ENCODE data around the gene KPNA3.
"Not testable (repeated sequence)": the region's sequence is repeated elsewhere in the genome, so short reads cannot be mapped to it uniquely, and the experiment has no call there.

The KPNA3 gene

DNA sequence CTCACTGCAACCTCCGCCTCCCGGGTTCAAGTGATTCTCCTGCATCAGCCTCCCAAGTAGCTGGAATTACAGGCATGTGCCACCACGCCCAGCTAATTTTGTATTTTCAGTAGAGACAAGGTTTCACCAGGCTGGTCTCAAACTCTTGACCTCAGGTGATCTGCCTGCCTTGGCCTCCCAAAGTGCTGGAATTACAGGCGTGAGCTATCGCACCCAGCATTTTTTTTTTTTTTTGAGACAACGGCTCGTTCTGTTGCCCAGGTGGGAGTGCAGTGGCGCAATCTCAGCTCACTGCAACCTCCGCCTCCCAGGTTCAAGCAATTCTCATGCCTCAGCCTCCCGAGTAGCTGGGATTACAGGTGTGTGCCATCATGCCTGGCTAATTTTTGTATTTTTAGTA lies 10.6 kb upstream of the KPNA3 start:
- DNase-seq, result not testable (repeated sequence)

DNA sequence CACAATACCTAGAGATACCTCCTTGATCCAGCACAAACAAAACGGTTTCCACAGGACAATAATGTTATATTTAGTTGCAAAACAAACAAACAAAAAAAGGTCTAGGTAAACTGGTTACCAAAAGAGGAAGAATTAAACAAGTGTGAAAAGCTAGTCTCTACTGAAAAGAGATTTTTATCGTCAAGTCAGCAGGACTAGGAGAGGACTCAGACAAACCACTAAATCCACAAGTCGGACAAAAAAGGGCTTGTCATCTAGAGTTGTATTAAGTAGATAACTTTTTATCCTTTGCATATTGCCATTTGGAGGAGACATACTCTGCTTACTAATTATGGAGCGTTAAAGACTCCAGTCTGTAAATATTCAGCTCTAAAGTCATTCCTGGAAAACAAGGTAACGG lies 9.9 kb upstream of the KPNA3 start:
- no peak for DNase-seq

DNA sequence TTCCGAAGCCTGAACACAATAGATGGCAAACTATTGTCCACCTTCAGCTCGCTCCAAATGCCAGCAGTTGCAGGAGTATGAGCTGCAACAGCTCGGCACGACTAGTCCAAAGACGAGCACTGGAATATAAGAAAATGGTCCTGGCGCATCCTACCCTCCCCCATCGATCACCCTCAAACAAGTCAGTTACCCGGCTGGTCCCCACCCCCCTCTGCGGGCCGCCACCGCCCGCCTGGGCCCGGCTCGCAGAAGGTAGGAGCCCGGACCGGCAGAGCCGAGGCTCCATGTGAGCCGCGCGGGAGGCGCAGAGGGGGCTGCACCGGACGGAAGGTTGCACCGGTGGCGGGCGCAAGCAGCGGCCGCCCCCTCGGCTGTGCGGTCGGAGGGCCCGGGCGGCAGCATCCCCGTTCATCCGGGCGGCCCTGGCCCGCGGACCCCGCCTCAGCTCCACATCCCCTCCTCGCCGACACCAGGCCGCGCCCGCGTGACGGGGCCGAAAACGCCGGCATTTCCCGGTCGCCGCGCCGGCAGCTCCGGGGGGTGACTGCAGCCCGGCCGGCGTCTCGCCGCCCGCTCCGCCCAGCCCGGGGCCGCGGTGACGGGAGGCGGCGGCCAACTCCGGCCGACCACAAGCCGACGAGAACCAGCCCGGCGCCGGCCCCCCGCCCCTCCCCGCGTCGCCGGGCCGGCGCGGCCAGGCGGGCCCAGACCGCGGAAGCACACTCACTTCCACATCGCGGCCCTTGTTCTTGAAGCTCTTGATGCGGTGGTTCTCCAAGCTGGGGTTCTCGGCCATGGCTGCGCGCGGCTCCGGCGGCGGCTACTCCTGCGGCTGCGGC lies 552 bp downstream of the KPNA3 start:
- DNase-seq, result peak in 11 of 14 donors; percentile 12 to 74 (median 46)

DNA sequence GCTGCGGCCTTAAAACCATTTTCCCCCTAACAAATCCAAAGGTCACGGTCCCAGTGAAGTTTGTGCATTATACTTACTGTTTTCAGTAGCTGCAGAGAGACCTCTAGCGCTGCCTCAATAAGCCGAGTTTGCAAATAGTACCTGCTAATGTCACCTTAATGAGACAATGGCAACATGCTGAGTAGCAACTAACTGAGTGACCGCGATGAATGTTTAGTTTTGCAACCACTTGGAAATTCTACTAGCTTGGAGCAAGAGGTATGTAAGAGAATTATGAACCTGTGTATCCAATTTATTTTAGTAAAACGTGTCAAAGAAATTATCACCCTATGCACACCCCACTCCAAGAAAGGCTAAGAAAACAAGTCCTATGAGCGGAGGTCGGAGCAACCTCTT lies 1.2 kb downstream of the KPNA3 start:
- DNase-seq, result peak in 2 of 14 donors; percentile 14 to 23

DNA sequence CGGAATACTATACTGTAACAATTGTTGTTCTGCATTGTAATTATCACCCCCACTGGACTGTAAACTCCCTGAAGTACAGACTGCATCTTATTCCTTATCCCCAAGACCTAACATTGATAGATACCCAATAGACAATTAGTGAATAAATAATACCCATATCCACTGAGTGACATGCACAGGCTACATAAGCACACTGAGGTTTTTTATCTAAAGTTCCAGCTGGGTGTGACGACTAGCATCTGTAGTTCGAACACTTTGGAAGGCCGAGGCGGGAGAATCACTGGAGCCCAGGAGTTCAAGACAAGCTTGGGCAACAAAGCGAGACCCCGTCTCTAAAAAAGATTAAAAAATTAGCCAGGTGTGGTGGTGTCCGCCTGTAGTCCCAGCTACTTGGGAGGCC lies 2.5 kb downstream of the KPNA3 start:
- DNase-seq, result no peak

DNA sequence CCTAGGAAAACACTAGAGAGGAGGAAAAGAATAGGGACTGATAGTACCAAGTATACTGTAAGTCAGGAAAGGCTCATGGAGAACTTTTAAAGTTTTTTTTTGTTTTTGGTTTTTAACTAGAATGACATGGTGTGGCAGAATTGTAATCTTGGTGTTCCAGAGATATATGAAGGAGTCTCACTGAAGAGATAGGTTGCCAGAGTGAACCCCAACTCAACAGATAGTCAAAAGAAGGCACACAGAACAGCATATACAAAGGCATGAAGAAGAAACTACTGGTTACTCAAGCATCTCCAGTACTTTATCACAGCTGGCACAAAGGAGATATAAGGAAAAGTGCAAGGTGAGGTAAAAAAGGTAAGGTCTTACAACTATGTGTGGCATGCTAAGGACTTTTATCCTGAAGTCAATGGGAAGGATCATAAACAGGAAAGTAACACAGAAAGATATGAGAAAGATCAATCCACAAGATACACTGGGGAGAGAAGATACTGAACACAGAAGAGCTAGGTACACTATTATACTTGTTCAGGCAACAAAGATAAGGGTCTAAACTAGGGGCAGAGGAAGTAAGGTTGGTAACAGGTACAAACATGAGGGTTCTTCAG lies 6.0 kb downstream of the KPNA3 start:
- no peak for DNase-seq

DNA sequence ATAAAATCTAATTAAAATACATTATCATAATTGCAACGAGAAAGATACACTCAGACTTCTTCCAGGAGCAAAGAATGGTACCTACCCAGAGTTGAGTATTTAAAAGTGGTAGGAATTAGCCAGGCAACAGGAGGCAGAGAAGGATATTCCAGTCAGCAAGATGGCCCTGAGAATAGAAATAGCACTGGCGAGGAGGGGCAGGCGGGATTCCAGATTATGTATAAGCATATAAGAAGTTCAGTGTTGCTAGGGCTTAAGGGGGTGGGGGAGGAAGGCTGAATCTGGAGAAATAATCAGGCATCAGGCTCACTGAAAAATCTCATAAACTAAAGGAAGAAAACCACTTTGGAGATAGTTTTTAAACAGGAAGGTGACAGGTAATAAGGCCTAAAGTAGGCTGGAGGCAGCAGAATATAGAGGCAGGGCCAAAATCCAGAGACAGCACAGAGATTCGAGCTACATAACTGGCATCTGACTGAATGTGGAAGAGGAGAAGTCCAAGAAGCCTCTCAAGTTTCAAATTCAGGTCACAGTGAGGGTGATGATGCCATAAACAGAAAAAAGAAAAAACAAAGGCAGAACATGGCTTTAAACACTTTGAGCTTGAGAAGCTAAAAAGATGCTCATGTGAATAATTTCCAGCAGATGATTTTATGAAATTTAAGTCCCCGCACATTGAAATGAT lies 7.5 kb downstream of the KPNA3 start:
- DNase-seq, result no peak

DNA sequence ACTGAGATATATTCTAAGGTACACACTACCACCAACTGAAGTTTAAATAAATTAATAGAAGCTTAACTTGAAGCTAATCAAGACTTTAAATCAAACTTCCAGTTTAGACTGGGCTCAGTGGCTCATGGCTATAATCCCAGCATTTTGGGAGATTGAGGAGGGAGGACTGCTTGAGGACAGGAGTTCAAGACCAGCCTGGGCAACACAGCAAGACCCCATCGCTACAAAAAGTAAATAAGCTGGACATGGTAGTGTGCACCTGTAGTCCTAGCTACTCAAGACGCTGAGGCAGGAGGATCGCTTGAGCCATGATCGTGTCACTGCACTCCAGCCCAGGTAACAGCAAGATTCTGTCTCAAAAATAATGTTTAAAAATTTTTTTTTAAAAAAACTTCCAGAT lies 8.6 kb downstream of the KPNA3 start:
- no peak for DNase-seq

DNA sequence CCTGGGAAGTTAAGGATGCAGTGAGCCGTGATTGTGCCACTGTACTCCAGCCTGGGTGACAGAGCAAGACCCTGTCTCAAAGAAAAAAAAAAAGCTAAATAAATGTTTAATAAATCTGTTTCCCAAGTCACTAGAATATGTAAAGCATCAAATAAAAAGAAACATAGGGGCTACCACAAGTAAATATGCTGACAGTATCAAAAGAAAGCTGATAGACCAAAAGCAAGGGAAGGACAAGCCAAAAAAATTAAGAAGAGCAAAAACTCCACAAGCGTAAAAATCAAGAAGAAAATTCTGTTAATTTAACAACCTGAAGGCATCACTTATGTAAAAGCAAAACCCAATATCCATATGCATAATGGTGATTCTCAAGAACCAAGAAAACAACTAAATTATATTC lies 9.7 kb downstream of the KPNA3 start:
- no peak for DNase-seq

DNA sequence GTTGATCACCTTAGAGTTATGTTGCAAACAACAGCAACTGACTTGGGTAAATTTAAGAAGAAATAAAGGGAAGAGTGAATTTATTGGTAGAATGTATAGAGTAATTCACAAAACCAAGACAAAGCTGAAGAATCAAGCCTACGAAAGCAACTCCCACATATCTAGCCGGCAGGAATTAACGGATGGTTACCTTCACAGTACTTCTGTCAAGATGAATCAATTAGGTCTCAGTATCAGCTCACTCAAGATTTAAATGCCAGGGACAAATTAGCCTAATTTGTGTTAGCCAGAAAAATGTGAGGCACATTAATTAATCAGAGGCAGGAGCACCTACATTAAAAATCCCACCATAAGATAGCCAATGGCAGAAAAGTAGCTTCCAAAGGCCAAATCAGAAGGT lies 10.7 kb downstream of the KPNA3 start:
- no peak for DNase-seq

DNA sequence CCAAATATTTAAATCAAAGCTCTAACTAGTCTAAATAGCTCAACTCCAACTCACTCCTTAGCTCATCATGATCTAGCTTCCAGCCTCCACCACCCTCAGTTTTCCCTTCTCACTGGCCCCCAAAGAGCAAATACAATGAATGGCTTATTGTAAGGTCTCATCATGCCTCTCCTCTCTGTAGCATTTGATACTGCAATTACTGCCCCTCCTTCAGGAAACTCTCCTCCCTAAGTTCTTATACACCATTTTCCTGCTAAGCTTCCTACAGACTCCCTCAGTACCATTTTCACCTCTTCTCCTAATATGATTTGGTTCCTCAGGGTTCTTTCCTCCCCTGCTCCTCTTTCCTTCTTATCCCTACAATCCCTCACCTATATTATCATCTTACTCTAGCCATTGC lies 12.8 kb downstream of the KPNA3 start:
- DNase-seq, result no peak

DNA sequence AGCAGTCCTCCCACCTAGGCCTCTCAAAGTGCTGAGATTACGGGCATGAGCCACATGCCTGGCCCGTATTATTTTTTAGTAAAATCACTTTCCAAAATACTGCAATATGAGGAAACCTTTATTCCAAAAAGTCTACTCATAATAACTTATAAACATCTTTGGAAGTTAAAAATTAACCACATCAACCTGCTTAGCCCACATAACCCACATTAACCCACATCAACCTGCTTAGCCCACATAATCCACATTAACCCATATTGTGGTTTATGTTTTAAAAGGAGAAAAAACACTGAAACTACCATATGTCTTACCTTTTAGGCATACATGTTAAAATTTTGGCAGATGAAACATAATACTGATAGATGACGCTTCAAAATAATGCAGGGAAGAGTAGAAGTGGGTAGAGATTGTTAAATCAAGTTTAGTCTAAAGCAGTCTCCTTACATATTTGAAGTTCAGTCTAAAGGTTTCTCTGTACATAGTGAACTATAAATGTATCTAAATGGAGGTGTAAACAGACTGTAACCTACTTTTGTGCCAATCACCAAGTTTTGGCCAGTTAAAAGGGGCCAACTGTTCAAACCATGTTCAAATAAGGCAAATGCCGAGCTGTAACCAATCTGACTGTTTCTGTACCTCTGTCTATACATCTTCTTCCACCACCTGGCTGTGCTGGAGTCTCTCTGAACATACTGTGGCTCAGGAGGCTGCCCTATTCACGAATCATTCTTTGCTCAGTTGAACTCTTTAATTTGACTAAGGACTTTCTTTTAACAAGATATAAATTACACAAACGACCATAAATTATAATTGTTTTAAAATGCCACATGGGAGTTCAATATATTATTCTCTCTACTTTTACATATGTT lies 14.5 kb downstream of the KPNA3 start:
- no peak for DNase-seq

DNA sequence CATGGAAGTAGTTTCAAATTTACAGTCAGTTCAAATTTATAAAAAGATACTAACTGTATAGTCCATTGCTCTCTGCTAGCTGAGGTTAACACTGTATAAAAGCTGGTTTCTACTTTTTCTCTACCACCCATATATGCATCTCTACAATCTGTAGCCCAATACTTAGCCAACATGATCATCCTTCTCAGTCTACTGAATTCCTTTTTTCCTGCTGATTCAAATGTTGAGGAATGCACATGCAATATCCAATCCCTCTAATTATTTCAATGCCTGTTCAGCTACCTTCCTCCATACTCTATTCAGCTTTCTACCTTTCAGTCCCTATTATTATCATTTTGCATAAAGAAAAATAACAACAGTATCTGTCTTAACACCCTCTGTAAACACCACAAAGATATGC lies 15.6 kb downstream of the KPNA3 start:
- DNase-seq, result no peak

DNA sequence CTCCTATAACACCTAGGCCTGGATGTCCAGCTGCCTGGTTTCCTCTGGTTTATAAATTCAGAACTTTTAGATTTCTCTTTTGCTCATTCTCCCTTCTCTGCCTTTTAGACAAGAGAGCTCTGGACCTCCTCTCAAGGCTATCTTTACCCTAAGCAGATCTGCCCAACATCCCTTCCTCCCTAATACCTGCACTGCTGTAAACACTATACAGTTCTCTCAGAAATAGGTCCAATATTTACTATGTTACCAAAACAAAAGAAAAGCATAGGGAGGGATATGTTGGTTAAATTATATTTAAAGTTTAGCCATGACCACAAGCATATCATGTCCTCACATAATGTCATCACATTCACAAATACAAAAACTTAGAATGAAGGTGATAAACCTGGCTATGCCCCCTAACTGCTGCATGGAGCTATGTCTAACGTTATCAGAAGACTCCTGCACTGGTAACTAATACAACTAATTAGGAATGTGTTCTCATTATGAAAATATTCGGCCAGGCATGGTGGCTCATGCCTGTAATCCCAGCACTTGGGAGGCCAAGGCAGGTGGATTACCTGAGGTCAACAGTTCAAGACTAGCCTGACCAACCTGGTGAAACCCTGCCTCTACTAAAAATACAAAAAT lies 18.0 kb downstream of the KPNA3 start:
- no peak for DNase-seq

DNA sequence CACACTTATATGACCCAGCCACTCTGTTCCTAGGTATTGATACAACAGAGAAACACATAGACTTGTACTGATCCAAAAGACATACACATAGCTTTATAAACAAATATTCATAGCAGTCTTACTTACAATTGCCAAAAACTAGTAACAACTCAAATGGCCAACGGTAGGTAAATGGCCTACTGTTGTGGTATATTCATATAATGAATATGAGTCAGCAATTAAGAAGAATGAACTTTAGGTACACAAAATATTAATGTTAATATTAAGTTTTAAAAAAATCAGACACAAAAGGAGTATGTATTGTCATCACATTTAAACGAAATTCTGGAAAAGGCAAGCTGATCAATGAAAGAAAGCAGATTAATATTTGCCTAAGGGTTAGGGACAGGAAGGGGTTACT lies 19.7 kb downstream of the KPNA3 start:
- DNase-seq, result no peak

DNA sequence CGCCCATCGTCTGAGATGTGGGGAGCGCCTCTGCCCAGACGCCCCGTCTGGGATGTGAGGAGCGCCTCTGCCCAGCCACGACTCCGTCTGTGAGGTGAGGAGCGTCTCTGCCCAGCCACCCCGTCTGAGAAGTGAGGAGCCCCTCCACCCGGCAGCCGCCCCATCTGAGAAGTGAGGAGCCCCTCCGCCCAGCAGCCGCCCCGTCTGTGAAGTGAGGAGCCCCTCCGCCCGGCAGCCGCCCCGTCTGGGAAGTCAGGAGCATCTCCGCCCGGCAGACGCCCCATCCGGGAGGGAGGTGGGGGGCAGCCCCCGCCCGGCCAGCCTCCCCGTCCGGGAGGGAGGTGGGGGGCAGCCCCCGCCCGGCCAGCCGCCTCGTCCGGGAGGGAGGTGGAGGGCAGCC lies 30.7 kb downstream of the KPNA3 start:
- DNase-seq, result not testable (repeated sequence)

DNA sequence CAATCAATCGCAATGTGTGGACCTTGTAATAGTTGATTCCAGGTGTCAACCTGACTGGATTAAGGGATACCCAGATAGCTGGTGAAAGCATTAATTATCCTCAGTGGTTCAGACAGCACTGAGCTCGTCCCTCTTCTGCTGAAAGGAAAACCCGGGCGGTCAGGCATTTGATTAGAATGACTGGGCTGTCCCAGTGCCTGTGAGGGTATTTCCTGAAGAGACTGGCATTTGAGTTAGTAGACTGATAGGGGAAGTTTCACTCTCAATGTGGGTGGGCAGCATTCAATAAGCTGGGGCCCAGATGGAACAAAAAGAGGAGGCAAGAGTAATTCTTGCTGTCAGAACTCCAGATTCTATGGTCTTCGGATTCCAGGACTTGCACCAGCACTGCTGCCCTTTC lies 31.9 kb downstream of the KPNA3 start:
- DNase-seq, result no peak

DNA sequence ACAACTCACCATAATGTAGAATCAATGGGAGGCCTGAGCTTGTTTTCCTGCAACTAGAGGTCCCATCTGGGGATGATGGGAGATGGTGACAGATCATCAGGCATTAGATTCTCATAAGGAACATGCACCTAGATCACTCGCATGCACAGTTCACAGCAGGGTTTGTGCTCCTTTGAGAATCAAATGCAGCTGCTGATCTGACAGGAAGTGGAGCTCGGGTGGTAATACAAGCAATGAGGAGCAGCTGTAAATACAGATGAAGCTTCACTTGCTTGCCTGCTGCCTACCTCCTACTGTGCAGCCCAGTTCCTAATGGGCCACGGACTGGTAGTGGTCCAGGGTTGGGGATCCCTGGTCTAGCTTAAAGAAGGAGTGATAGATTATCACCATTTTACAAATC lies 33.0 kb downstream of the KPNA3 start:
- no peak for DNase-seq

DNA sequence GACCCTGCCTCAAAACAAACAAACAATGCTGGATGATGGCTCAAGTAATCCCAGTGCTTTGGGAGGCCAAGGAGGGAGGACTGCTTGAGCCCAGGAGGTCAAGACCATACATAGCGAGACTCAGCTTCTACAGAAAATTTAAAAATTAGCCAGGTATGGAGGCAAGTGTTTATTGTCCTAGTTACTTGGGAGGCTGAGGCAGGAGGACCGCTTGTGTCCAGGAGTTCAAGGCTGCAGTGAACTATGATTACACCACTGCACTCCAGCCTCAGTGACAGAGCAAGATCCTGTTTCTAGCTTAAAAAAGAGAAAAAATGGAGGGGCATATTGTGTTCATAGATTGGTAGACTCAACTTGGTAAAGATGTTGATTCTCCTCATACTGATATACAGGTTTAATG lies 36.2 kb downstream of the KPNA3 start:
- DNase-seq, result no peak

DNA sequence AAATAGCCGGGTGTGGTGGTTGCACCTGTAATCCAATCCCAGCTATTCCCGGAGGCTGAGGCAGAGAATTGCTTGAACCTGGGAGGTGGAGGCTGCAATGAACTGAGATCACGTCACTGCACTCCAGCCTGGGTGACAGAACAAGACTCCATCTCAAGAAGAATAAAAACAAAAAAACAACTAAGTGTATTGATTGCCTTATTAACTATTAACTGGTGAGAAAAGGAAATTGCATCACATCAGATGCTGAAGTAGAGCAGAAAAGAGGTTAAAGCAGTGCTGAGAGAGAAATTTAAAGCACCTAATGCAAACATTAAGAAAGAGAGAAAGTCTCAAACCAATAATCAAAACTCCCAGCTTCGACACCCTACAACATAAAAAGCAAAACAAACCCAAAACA lies 38.3 kb downstream of the KPNA3 start:
- no peak for DNase-seq

DNA sequence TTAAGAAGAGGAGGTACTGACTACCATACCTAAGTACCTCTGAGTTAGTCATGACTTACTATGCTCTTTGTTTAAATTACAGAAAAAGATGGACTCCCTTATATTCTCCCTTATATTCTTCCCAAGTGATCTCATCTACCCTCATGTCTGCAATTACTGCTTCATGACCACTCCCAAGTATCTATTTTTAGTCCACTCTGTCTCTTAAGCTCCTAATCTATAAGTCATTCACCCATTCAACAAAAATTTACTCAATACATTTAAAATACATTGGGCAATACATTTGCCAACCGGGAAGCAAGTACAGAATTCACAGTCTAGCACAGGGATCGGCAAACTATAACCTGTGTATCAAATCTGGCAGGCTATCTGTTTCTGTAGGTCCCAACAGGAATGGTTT lies 42.6 kb downstream of the KPNA3 start:
- DNase-seq, result no peak

DNA sequence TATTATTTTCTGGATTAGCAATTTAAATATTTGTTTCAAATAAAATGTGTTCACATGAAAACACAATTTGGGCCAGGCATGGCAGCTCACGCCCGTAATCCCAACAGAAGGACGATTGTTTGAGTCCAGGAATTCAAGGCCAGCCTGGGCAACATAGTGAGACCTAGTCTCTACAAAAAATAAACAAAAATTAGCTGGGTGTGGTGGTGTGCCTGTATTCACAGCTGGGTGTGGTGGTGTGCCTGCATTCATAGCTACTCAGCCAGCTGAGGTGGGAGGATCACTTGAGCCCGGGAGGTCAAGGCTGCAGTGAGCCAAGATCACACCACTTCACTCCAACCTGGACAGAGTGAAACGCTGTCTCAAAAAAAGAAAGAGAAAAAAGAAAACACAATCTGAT lies 46.4 kb downstream of the KPNA3 start:
- no peak for DNase-seq

All from C1 segment of cervical spinal cord (tissue), 14 donors.